GM18870 (cell line): ENCODE measurements around the gene TEAD1.

Source experiments
- ATAC-seq: cut with Tn5 transposase; IDR thresholded peaks from one replicate; pipeline ENCODE4 v1.9.1; 2021; ENCODE audit warnings: moderate library complexity; ENCODE audit not compliant: unreplicated experiment

TEAD1 gene

DNA sequence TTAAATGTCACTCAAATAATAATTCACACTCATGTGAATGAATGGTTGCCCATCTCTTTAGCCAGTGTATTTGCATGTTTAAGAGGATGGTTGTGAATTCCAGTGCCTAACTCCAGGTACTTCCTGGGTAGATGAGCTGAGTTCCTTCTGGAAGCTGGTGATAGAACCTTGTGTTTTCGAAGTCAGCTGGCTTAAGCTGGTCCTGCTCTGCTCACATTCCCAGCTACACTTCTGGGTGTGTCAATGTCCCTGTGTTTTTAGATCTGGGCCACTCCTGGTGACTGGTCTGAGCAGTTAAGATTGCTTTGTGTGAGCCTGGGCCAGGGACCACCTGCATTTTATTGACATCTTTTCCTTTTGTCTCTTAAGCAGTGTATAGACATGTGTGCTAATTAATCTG is 10.6 kb downstream of the TEAD1 start:
- no peak for ATAC-seq

DNA sequence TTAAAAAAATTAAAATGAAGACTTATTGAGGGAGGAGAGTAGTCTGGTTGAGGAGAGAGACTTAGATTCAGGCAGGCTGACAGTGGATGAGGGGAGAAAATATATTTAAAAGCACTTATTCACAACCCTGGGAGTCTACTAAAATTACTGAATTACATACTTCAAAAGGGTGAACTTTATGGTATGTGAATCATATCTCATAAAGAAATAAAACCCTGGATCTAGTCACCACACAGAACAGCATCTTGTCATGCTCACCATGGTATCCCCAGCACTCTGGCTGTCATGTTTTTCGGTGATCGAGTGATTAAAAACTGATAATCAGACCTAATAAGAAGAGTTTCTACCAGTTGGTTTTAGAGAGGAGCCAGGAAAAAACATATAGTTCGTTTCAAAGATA is 11.0 kb downstream of the TEAD1 start:
- no peak for ATAC-seq

- no peak for ATAC-seq
These were observed 12.2 kb downstream of the TEAD1 start for GRCh38 chr11:12686246-12687060.

DNA sequence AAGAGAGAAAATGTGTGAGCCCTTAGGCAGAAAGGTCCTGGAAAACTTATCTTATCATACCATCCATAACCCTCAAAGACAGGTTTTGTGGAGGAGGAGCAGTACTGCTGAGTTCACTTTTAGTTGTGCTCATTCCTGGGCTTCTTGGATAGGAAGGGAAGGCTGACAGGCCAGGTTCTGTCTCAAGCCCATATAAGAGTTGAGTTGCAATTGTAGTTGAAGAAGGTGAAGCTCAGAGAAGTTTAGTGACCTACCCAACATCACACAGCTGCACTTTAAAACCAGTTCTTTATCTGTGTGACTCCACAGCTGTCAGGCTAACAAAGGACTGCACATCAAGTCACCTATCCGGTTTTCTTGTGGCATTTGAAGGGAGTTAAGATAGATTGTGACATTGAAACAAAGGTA is 13.0 kb downstream of the TEAD1 start:
- ATAC-seq, result no peak

DNA sequence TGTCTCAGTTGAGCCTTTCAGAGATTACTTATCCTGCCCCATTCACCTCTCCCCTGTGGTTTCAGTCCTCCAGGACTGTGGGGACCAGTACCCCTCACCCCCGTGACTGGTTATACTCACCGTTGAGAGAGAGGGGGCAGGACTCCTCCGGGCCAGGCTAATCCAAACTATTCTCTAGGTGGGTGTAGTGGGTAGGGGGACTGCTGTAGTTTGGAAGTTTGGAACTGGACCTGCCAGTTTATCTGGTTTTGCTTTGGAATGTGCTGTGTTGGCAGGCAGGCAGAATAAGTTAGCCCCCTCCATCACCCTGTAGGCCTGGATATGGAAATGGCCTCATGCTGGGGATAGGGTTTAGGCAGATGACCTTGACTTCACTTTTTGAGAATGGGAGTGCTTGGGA is 13.5 kb downstream of the TEAD1 start:
- no peak for ATAC-seq

DNA sequence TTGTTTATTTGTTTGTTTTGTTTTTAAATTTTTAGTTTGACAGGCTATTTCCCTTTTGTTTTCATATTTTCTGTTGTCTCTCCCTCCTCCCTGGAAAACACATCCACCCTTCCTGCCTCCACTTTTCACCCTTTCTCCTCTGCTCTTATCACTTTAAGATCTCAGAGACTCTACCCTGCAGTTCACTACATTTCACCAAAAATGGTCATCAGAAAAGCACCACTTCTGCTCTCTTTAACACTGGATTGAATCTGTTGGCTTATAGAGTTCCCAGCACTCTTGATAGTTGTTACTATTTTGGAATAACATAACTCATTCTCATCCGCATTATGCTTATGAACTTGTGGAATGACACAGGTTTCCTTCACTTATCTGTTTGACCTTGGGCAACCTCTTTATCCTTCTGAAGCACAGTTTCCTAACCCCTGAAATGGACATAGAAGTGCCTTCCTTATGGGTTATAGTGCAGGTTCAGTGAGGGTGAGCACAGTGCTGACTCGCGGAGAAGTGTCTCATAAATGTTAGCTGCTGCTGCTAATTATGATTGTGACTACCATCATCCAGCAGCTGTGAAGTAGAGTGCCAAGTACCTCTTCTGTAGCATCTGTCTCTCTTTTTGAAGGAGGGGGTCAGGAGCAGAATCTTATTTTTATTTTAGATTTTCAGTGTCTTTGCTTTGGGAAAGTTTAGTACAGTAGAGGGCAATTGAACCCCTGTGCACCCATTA is 15.0 kb downstream of the TEAD1 start:
- no peak for ATAC-seq

GRCh38 chr11:12690663-12691062 is 16.4 kb downstream of the TEAD1 start:
- no peak for ATAC-seq

- no peak for ATAC-seq
These were observed 17.3 kb downstream of the TEAD1 start for GRCh38 chr11:12691473-12691872.

GRCh38 chr11:12692229-12693075 is 18.2 kb downstream of the TEAD1 start:
- no peak for ATAC-seq

DNA sequence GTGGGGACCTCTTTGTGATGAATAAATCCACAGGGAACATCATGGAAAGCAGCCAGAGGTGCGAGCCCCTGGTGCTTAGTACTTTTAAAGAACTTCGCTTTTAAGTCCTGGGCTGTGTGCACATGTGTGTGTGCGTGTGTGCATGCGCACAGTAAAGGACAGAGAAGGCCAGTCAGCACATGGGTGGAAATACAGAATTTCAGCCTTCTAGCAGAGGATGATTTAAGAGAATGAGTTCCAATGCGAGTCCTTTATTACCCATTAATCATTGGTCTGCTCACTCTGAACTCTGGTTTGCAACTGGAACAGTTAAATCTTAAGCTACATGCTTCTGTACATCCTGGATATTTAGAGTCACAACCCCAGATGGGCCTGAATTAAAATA is 18.9 kb downstream of the TEAD1 start:
- no peak for ATAC-seq

DNA sequence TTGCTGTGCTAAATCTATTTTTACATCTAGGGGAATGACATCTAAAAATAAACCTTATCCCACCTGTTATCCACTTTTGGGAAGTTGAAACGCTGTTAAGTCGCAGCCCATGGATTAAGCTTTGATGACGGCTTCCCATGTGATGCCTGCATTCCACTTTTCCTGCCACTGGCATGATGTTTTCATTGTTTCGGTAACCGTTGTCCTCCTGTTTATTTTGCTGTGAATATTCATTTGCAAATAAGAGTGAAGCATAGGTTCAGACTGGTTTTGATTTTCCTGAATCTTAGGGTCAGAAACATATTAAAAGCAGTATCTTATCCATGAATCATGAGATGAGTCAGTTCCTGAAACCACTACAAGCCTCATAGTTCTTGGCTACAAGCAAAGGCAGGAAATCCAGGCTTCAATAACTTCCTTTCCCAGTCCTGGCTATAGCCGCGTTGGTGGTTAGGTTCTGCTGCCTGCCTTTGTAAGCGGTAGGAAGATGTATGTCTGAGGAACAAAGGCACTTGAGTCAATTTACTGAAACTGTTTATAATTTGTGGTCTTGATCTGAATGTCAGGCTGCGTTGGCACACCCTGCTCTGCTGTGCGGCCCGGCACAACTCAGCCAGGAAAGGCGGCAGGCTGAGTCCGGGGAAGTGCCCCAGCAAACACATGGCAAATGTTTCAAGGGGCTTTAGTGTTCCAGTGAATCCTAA is 19.4 kb downstream of the TEAD1 start:
- no peak for ATAC-seq

DNA sequence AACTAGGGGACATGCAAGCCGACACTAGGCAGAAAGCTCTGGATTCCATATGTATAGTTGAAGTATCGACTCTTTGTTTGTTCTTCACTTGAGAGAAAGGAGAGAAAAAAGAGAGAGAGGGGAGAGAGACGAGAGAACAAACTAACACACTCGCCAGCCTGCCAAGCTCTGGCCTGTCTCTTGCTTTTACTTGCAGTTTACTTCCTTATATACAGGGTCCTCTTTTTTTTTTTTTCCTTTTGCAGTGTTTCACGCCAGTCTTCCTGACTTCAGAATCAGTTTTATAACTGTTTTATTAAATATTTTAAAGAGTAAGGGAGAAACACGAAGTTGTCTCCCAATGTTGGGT is 19.9 kb downstream of the TEAD1 start:
- no peak for ATAC-seq

DNA sequence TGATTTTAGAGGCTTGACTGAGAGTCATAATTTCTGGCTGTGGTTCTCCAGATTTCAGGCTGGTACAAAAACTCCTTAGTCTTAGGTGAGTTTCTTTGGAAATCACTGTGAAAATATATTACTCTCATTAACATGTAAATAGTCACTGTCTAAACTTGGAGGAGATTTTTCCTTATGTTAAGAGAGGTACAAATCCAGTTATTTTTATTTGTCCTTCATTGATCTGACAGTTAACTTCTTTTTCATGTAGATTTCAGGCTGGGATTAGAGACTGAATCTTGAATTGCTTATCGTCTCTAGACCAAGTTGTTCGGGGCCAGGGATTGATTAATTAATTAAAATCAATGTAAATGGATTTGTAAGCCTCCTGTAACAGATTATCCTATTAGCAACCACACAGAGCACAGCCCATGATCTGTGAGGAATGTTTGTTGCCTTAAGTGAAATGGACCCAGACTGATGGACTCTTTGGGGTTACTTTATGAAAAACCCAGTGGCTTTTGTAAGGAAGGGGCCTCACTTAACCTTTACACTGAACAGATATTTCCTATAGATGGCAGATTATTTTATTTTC is 21.1 kb downstream of the TEAD1 start:
- ATAC-seq, result no peak

GRCh38 chr11:12695873-12696272 is 21.7 kb downstream of the TEAD1 start:
- ATAC-seq, result no peak

- ATAC-seq, result no peak
These were observed 22.8 kb downstream of the TEAD1 start for GRCh38 chr11:12696911-12697581.

GRCh38 chr11:12698048-12698447 is 23.8 kb downstream of the TEAD1 start:
- ATAC-seq, result no peak

GRCh38 chr11:12701811-12702592 is 27.8 kb downstream of the TEAD1 start:
- ATAC-seq, result no peak

DNA sequence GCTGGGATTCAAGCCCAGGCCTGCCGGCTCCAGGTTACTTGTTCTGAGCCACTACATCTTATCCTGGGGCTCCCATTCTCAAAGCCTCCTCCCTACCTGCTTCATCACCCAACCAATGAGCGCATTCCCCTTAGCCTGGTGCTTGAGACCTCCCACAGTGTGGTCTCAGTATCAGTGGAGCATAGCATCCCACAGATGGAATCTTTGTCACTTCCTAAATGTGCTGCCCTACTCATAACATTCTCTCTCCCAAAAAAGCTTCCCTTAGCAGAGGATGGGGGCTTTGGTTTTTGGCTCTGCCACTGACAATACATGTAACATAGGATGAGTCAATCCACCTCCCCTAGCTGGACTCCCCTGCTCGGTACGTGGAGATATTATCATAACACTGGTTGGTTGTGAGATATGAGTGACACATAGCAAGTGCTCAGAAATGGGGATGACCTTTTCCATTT is 28.8 kb downstream of the TEAD1 start:
- ATAC-seq, result no peak

DNA sequence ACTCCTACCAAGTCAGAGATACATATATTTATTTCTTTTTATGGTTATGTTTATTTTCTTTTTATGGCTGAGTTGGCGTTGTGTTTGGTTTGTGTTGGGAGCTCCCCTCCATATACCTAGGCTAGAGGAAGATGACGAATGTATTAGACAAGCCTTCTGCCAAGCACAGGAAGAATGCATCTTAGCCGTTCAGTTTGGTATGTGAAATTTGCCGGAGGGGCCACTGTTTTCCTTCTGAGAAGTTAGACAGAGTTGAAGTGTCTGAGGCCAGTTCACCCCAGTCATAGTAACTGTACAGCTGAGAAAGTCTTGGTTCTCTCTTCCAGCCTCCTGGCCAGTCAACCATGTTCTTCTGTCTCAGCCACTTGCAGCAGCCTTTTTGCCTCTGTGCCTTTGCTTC is 29.8 kb downstream of the TEAD1 start:
- no peak for ATAC-seq
